WERI-Rb-1 (cell line): ENCODE measurements around the gene DTHD1.

Source experiments
- DNase-seq: peaks from one replicate; pipeline ENCODE4 v3.0.0-alpha.2; 2020
- H3K27ac ChIP-seq: fragments of 250-450 bp; sonication (Bioruptor Pico); 2 replicates; pipeline ENCODE4 v1.5.1; 2020; ENCODE audit warnings: mild to moderate bottlenecking, moderate library complexity
- H3K27me3 ChIP-seq: fragments of 250-450 bp; sonication (Bioruptor Pico); 2 replicates; pipeline ENCODE4 v1.5.1; 2021; ENCODE audit warnings: mild to moderate bottlenecking, low read depth, moderate library complexity; ENCODE audit not compliant: insufficient read depth, severe bottlenecking
- H3K36me3 ChIP-seq: fragments of 250-450 bp; sonication (Bioruptor Pico); 2 replicates; pipeline ENCODE4 v1.5.1; 2020; ENCODE audit warnings: mild to moderate bottlenecking, moderate library complexity
- H3K4me3 ChIP-seq: 2 replicates; pipeline ENCODE4 v1.5.1; 2011; ENCODE audit warnings: low read depth, mild to moderate bottlenecking, control low read depth, low read length
- H3K9me3 ChIP-seq: fragments of 250-450 bp; sonication (Bioruptor Pico); 2 replicates; pipeline ENCODE4 v1.5.1; 2021; ENCODE audit warnings: mild to moderate bottlenecking, moderate library complexity; ENCODE audit not compliant: severe bottlenecking
- TF ChIP-seq, protein P1 (sequence below): IDR thresholded peaks from 2 replicates; pipeline ENCODE4 v1.5.1; 2011; ENCODE audit warnings: low read depth, mild to moderate bottlenecking, control low read depth, inconsistent platforms, low read length

The DTHD1 gene

DNA sequence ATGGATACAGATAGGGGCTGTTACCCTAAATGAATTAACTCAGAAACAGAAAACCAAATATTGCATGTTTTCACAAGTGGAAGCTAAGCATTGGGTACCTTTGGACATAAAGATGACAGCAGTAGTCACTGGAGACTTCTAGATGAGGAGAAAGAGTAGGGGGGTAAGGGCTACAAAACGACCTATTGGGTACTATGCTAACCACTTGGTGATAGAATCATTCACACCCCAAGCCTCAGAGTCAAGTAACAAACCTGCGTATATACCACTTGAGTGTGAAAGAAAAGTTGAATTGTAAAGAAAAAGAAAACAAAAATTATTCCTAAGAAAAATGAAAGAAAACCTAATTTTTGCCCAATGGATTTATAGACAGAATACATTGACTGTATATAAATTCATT is 29.4 kb upstream of the DTHD1 start:
- TF ChIP-seq, protein P1, sequence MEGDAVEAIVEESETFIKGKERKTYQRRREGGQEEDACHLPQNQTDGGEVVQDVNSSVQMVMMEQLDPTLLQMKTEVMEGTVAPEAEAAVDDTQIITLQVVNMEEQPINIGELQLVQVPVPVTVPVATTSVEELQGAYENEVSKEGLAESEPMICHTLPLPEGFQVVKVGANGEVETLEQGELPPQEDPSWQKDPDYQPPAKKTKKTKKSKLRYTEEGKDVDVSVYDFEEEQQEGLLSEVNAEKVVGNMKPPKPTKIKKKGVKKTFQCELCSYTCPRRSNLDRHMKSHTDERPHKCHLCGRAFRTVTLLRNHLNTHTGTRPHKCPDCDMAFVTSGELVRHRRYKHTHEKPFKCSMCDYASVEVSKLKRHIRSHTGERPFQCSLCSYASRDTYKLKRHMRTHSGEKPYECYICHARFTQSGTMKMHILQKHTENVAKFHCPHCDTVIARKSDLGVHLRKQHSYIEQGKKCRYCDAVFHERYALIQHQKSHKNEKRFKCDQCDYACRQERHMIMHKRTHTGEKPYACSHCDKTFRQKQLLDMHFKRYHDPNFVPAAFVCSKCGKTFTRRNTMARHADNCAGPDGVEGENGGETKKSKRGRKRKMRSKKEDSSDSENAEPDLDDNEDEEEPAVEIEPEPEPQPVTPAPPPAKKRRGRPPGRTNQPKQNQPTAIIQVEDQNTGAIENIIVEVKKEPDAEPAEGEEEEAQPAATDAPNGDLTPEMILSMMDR = no peak
- no peak overlapping the region for H3K4me3 ChIP-seq
- peaks cover 62% of the 10 kb centered on the region for H3K27me3 ChIP-seq
- no peaks in the 10 kb centered on the region for H3K36me3 ChIP-seq
- no peak for DNase-seq
- H3K9me3 ChIP-seq = peaks cover 3% of the 10 kb centered on the region
- no peak overlapping the region for H3K27ac ChIP-seq

DNA sequence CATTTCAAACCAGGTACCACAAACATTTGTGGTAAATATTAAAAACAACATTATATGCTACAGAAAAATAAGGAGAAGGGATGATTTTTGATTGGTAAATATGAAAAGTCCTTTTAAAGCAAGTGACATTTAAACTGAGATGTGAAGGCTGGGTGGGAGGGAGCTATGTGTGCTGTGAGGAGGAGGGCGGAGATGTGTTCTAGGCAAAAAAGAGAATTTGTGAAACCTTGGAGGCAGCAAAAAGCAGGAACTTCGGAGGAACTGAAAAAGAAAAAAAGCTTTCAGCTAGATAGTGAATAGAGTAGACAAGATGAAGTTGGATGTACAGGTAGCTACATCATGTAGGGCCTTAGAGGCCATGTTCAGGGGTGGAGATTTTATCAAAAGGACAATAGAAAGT is 27.0 kb upstream of the DTHD1 start:
- Histone ChIP-seq H3K27me3 (peaks cover 54% of the 10 kb centered on the region), H3K4me3 (no peak overlapping the region), H3K36me3 (no peaks in the 10 kb centered on the region), H3K27ac (no peak overlapping the region), H3K9me3 (peaks cover 2% of the 10 kb centered on the region)
- TF ChIP-seq, protein P1 = no peak
- DNase-seq = no peak

DNA sequence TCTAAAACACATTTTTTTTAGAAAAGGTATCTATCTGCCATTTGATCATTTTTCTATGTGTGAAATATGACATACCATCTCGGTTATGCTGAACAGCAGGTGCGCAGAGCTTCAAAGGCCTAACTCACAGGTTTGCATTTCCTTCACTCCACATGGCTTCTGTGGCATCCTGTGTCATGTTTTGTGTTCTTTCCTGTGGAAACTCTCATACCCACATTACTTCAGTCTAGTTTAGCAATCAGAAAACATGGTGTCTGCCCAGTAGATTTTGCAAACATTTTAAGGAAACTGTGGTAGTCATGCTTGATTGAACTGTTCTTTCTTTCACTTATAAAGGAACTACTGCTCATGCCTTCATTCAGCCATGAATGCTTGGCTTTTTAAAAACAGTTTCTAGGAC is 25.8 kb upstream of the DTHD1 start:
- no peaks in the 10 kb centered on the region for H3K36me3 ChIP-seq
- no peak overlapping the region for H3K27ac ChIP-seq
- H3K27me3 ChIP-seq = peaks cover 45% of the 10 kb centered on the region
- TF ChIP-seq, protein P1 = no peak
- no peaks in the 10 kb centered on the region for H3K9me3 ChIP-seq
- DNase-seq = no peak
- H3K4me3 ChIP-seq = no peak overlapping the region

DNA sequence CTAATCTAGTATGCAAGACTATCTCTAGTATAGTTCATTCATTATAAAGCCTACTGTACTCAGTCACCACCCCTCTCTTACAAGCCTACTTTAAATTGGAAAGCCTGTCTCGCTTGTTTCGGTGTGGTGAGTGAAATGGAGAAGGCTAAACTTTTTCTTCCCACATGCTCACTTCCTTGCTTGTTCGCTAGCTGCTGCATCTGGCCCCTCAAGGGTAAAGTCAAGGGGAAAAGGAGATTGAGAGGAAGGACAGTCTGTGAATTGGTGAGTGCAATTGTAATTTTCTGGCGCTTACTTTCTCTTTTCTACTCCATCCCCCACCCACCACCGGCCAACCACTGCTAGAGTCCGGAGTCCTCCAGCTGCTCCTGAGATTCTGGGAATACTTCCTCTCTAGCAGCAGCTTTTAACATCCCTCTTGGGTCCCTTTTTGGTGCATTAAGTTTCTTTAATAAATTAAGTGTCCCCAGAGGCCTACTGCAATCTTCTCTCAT is 25.0 kb upstream of the DTHD1 start:
- DNase-seq = no peak
- H3K4me3 ChIP-seq = no peak overlapping the region

GRCh38 chr4:36260731-36261130 is 20.7 kb upstream of the DTHD1 start:
- H3K27ac ChIP-seq = no peak overlapping the region
- no peak overlapping the region for H3K4me3 ChIP-seq
- no peak for DNase-seq
- TF ChIP-seq, protein P1 = no peak
- H3K27me3 ChIP-seq = peaks cover 29% of the 10 kb centered on the region
- H3K36me3 ChIP-seq = no peaks in the 10 kb centered on the region
- no peaks in the 10 kb centered on the region for H3K9me3 ChIP-seq

More for the DNA sequence above, 25.0 kb upstream of the DTHD1 start:
- Histone ChIP-seq H3K27me3 (peaks cover 39% of the 10 kb centered on the region), H3K9me3 (no peaks in the 10 kb centered on the region), H3K27ac (no peak overlapping the region), H3K36me3 (no peaks in the 10 kb centered on the region)
- TF ChIP-seq, protein P1 = no peak

DNA sequence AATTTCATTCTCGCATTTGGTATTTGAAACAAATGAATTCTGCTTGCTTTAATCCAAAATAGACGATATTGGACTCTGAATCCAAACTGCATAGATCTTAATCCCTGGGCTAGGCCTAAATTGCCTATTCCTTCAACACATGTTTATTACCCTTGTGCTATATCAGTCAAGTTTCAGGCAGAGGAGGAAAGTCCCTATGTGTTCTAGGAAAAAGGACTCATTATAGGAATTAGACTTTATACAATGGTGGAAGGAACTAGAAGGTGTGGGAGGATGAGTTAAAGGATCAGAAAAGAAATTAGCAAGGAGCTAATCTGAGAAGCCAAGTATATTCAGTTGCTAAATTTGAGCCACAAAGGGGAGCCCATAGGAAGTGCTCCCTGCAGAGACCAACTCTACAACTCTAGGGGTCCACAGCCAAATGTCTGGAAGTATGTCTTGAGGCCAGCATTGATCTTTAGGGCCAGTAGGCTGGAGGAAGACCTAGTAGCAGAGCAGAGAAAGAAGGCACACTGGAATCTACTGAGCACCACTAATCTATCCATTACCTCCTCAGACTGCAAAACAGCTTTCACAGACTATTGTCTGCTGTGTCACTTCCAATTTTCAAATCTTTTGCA is 17.1 kb upstream of the DTHD1 start:
- Histone ChIP-seq H3K36me3 (no peaks in the 10 kb centered on the region), H3K9me3 (no peaks in the 10 kb centered on the region), H3K27me3 (peaks cover 53% of the 10 kb centered on the region), H3K27ac (no peak overlapping the region), H3K4me3 (no peak overlapping the region)
- no peak for DNase-seq
- TF ChIP-seq, protein P1 = no peak
